Activated CD4-positive, alpha-beta memory T cell treated with anti-CD3 and anti-CD28 coated beads for 36 hours (primary cell): ENCODE results near the gene ILK. TPM values are rescaled to one million over a fixed set of nuclear protein-coding genes. Genes with fewer than 3 reads are reported as not detected.

Experiments
- CTCF ChIA-PET: fragments of 350-600 bp; sonication (Branson Sonifier 250); formaldehyde crosslinking; loops from one replicate; lab custom pipeline; 2021; ENCODE audit warnings: antibody characterized with exemption, inconsistent platforms; lab: Charles Lee
- POLR2A ChIA-PET: fragments of 350-600 bp; sonication (Branson Sonifier 250); formaldehyde crosslinking; loops from one replicate; lab custom pipeline; 2021; ENCODE audit warnings: antibody characterized with exemption; lab: Charles Lee
- DNase-seq: peaks from one replicate; pipeline ENCODE4 v3.0.0-alpha.2; 2020
- H3K27ac Mint-ChIP-seq: one replicate; pipeline ENCODE4 v1.8.0; 2021; ENCODE audit warnings: mixed read lengths
- H3K27me3 Mint-ChIP-seq: one replicate; pipeline ENCODE4 v1.8.0; 2021; ENCODE audit warnings: mixed read lengths
- H3K36me3 Mint-ChIP-seq: one replicate; pipeline ENCODE4 v1.8.0; 2021; ENCODE audit warnings: mixed read lengths
- H3K4me1 Mint-ChIP-seq: one replicate; pipeline ENCODE4 v1.8.0; 2021; ENCODE audit warnings: low read depth, mixed read lengths
- H3K4me3 Mint-ChIP-seq: one replicate; pipeline ENCODE4 v1.8.0; 2021; ENCODE audit warnings: mild to moderate bottlenecking, mixed read lengths
- H3K9me3 Mint-ChIP-seq: one replicate; pipeline ENCODE4 v1.8.0; 2021; ENCODE audit warnings: mixed read lengths
- intact Hi-C: fragments of 100-400 bp; cut with micrococcal nuclease; formaldehyde crosslinking; loops from one replicate; pipeline ENCODE4 v1.15.1; 2023
- total RNA-seq, 2 experiments: library from RNA; stranded (reverse); gene quantifications; one replicate each; pipeline ENCODE4 v1.2.3, GENCODE V29; 2021

Gene ILK
- total RNA-seq, 2 experiments from 2014 or later, result 89.2 to 95.8 TPM

DNA sequence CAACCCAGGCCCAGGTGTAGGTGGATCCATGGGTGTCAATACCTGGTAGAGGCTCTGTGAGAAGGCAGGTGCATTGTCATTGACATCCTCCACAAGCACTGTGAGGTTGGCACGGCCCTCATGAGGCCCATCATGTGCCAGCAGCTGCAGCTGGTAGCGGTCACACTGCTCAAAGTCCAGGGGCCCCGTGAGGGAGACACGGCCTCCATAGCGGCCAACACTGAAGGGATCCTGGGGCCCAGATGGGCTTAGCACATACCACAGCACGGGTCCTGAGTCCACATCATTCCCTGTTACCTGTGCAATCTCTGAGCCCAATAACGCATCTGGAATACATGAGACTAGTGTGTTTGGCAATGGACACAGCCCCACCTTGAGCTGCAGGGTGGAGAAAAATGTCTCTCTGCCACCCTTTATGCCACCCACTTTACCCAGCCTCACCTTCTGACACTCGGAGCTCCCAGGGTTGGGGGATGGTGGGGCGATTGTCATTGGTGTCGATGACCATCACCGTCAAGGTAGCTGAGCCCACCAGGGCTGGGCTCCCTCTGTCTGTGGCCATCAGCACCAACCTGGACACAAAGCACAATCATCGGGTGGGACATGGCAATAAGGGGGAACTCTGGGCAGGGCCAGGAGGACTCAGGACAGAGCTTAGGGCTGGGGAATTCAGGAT lies 21.7 kb downstream of the ILK start:
- POLR2A ChIA-PET, result no interaction called here
- CTCF ChIA-PET, result interaction anchor here (0.7 to 1.3 kb wide), 2 partner anchors 42 to 129 kb away, joined by 3 read pairs; no protein-coding TSS in a partner anchor
- no peaks in the 10 kb centered on the region for H3K9me3 Mint-ChIP-seq
- DNase-seq, result no peak
- H3K4me1 Mint-ChIP-seq, result peaks cover 20% of the 10 kb centered on the region
- no peaks in the 10 kb centered on the region for H3K27me3 Mint-ChIP-seq
- intact Hi-C loops, result no loop called here
- no peak overlapping the region for H3K27ac Mint-ChIP-seq
- H3K36me3 Mint-ChIP-seq, result no peaks in the 10 kb centered on the region
- no peak overlapping the region for H3K4me3 Mint-ChIP-seq

DNA sequence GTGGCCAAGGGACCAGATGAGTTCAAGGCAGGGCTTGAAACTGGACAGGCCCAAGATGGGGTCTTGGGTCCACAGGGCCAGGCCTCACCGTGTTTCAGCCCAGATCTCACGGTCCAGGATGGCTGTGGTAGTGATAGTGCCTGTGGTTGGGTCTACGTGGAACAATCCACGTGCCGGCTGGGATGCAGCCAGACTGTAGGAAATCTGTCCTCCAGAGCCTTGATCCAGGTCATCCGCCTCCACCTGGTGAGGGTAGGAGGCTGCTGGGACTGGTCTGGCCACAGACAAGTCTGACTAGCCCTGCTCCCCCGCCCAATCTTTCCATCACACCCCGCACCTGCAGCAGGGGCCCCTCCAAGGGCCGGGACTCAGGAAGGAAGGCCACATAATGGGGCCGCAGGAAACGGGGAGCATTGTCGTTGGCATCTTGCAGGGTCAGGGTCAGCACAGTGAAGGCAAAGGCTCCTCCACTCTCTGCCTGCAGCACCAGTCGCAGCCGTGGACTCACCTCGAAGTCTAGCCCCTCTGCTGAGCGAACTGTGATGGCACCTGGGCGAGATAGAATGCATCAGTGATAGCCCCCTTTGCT lies 22.4 kb downstream of the ILK start:
- Mint-ChIP-seq H3K9me3 (no peaks in the 10 kb centered on the region), H3K27ac (no peak overlapping the region), H3K4me3 (no peak overlapping the region), H3K4me1 (peaks cover 20% of the 10 kb centered on the region), H3K27me3 (no peaks in the 10 kb centered on the region), H3K36me3 (no peaks in the 10 kb centered on the region)
- DNase-seq, result no peak
- ChIA-PET CTCF (interaction anchor here (1.3 kb wide), 1 partner anchor 129 kb away, joined by 3 read pairs; no protein-coding TSS in a partner anchor), POLR2A (no interaction called here)
- intact Hi-C loops, result no loop called here

DNA sequence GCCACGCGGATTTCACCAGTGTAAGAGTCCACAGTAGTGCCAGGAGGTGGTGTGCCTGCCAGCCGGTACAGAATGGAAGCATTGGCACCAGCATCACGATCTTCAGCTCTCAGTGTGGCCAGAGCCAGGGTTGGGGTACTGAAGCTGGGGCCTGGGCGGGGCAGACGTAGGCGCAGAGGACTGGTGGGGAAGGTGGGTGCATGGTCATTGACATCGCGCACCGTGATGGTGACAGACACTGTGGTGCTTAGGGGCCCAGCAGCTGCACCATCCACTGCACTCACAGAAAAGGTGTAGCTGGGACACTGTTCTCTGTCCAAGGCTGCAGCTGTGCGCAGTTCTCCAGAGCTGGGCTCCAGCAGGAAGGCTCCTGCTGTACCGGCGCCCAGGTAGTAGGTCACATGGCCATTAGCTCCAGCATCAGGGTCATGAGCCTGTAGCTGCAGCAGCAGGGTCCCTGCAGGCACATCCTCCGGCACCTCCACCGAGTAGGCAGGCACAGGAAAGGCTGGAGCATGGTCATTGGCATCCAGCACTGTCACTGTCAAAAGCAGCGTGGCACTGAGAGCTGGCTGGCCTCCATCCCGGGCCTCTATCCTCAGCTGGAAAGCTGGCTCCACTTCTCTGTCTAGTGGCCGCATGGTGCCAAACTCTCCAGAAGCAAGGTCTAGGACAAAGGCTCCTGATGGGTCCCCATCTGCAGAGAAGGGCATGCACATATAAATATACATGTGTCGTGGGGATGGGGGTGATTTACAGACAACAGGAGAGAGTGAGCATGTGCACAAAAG lies 23.6 kb downstream of the ILK start:
- peaks cover 20% of the 10 kb centered on the region for H3K4me1 Mint-ChIP-seq

DNA sequence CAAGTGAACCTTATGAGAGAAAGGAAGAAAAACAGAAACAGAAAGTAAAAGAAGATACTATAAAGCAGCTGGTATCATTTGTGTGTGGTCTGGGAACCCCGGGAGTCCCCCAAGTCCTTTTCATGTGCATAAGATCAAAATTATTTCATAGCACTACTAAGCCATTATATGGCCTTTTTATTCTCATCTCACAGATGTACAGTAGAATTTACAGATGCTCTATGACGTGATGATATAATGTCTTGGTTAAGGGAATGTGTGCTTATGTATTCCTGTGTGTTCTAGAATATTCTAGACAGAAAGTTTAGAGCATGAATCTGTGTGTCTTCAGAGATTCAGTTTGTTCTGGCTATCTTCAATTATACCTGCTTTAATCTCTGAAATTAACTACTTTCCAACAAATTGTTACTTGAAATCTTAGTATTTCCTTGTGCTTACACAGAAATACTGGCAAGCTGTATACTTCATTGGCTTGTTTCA lies 24.2 kb downstream of the ILK start:
- H3K36me3 Mint-ChIP-seq, result peaks cover 1% of the 10 kb centered on the region
- ChIA-PET CTCF (interaction anchor here (0.7 to 1.5 kb wide), 4 partner anchors 10 to 74 kb away, joined by 3 to 5 read pairs (median 4); partner anchors contain the start of gene MRPL17), POLR2A (interaction anchor here (1.0 to 1.4 kb wide), 2 partner anchors 9 to 56 kb away, joined by 3 to 6 read pairs; partner anchors contain the start of genes MRPL17 and TPP1)
- H3K4me1 Mint-ChIP-seq, result peaks cover 20% of the 10 kb centered on the region
- H3K4me3 Mint-ChIP-seq, result peak overlapping the region; percentile 2
- no peaks in the 10 kb centered on the region for H3K27me3 Mint-ChIP-seq
- intact Hi-C loops, result no loop called here
- no peak overlapping the region for H3K27ac Mint-ChIP-seq
- H3K9me3 Mint-ChIP-seq, result no peaks in the 10 kb centered on the region
- DNase-seq, result peak; percentile 34

More for the DNA sequence above, 23.6 kb downstream of the ILK start:
- intact Hi-C loops, result no loop called here
- Mint-ChIP-seq H3K36me3 (peaks cover 1% of the 10 kb centered on the region), H3K27ac (no peak overlapping the region), H3K27me3 (no peaks in the 10 kb centered on the region), H3K9me3 (no peaks in the 10 kb centered on the region), H3K4me3 (peak overlapping the region; percentile 2)
- DNase-seq, result no peak
- ChIA-PET CTCF (interaction anchor here (0.7 to 1.5 kb wide), 4 partner anchors 9 to 75 kb away, joined by 3 to 5 read pairs (median 4); partner anchors contain the start of gene MRPL17), POLR2A (interaction anchor here (1.0 to 1.4 kb wide), 2 partner anchors 8 to 56 kb away, joined by 3 to 6 read pairs; partner anchors contain the start of genes MRPL17 and TPP1)

DNA sequence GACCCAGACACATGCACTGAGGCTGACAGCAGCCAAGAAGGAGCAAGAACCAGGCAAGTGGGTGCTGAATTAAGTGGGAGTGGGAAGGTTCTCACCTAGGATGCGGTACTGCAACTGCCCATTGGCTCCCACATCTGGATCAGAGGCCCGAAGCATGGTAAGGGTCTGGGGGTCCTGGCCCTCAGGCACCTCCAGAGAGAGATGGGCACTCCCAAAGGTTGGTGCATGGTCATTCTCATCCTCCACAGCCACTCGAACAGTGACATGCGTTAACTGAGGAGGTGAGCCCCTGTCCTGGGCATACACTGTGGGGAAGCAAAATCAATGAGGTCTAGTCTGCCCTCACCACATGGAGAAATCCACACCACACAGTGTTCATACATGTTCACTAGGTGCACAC lies 25.0 kb downstream of the ILK start:
- Mint-ChIP-seq H3K27ac (no peak overlapping the region), H3K4me3 (no peak overlapping the region), H3K36me3 (peaks cover 1% of the 10 kb centered on the region), H3K27me3 (no peaks in the 10 kb centered on the region), H3K9me3 (no peaks in the 10 kb centered on the region), H3K4me1 (peaks cover 20% of the 10 kb centered on the region)
- no peak for DNase-seq
- intact Hi-C loops, result no loop called here
- POLR2A ChIA-PET, result no interaction called here
- CTCF ChIA-PET, result interaction anchor here (1.5 kb wide), 1 partner anchor 10 kb away, joined by 5 read pairs; no protein-coding TSS in a partner anchor

DNA sequence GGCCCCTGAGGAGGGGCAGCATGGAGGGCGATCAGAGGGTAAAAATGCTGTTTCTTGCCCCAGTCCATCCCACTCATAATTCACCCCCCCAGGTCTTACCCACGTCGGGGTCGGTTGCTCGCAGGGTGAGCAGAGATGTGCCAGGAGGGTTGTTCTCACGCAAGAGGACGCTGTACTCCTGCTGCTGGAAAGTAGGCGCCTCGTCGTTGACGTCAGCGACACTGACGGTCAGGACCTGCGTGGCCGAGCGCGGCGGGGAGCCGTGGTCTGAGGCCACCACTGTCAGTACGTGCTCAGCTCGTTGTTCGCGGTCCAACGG lies 26.0 kb downstream of the ILK start:
- H3K4me3 Mint-ChIP-seq, result no peak overlapping the region
- no peaks in the 10 kb centered on the region for H3K9me3 Mint-ChIP-seq
- ChIA-PET CTCF (interaction anchor here (0.8 to 1.0 kb wide), 2 partner anchors 11 to 18 kb away, joined by 3 to 4 read pairs; partner anchors contain the start of genes TAF10 and TPP1), POLR2A (no interaction called here)
- H3K27me3 Mint-ChIP-seq, result no peaks in the 10 kb centered on the region
- H3K27ac Mint-ChIP-seq, result no peak overlapping the region
- no peak for DNase-seq
- intact Hi-C loops, result no loop called here
- H3K4me1 Mint-ChIP-seq, result peaks cover 20% of the 10 kb centered on the region
- peaks cover 1% of the 10 kb centered on the region for H3K36me3 Mint-ChIP-seq

DNA sequence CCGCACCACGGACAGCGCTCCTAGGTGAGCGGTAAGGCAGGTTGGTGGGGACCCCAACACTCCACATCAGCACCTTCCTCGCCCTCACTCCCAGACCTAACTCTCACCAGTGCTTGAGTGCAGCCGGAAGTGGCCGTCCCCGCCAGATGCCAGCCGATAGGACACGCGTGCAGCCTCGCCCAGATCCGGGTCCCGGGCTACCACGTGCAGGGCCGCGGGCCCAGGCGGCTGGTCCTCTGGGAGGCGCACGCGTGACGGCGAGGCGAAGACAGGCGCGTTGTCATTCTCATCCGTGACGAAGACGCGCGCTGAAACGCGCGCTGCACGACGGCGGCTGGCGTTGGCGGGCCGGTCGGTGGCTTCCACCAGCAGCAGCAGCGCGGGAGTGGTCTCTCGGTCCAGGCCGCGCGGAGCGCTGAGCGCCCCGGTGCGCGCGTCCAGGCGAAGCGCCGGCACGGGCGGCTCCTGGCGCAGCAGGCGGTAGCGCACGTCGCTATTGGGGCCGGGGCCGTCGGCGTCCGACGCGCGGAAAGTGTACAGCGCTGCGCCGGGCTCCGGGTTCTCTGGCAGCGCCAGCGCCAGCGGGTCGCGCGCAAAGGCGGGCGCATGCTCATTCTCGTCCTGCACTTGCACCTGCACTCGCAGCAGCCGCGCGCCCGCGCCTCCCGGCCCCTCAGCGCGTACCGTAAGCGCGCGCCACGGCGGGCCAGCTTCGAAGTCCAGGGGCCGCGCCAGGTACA lies 26.5 kb downstream of the ILK start:
- Mint-ChIP-seq H3K4me1 (peaks cover 20% of the 10 kb centered on the region), H3K27me3 (no peaks in the 10 kb centered on the region), H3K9me3 (no peaks in the 10 kb centered on the region), H3K27ac (no peak overlapping the region), H3K4me3 (no peak overlapping the region), H3K36me3 (peaks cover 1% of the 10 kb centered on the region)
- ChIA-PET POLR2A (no interaction called here), CTCF (interaction anchor here (1.0 kb wide), 1 partner anchor 11 kb away, joined by 4 read pairs; the partner anchor contains the start of gene TPP1)
- DNase-seq, result no peak
- intact Hi-C loops, result no loop called here

DNA sequence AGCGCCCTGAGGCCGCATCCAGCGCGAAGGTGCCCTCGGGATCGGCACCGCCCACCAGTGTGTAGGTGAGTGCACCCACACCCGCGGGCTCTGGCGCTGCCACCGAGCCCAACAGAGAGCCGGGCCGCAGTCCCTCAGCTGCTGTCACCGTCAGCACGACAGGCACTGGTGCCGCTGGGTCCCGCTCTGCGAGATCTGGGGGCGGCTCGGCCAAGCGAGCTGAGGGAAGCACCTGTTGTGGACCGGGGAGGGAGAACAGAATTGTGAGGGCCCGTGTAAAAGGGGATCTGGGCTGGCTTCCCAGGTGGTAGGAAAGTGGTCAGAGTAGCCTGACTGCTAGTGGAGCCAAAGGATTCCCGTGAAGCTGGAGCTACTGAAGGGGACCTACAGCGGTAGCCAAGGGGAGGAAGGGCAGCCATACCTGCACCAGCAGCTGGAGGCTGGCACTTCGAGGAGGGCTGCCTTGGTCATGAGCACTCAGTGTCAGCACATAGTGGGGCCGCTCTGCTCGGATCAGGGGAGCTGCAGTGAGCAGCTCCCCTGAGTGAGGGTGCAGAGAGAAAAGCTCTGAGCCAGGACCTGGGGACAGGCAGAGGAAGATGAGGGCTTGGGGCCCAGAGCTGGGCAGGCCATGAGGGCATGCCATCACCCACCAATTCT lies 27.2 kb downstream of the ILK start:
- POLR2A ChIA-PET, result interaction anchor here (1.0 kb wide), 1 partner anchor 10 kb away, joined by 3 read pairs; no protein-coding TSS in a partner anchor
- no peaks in the 10 kb centered on the region for H3K27me3 Mint-ChIP-seq
- DNase-seq, result no peak
- peaks cover 1% of the 10 kb centered on the region for H3K36me3 Mint-ChIP-seq
- CTCF ChIA-PET, result interaction anchor here (0.8 kb wide), 1 partner anchor 74 kb away, joined by 3 read pairs; no protein-coding TSS in a partner anchor
- no peak overlapping the region for H3K4me3 Mint-ChIP-seq
- no peak overlapping the region for H3K27ac Mint-ChIP-seq
- H3K9me3 Mint-ChIP-seq, result no peaks in the 10 kb centered on the region
- intact Hi-C loops, result no loop called here
- peaks cover 20% of the 10 kb centered on the region for H3K4me1 Mint-ChIP-seq

DNA sequence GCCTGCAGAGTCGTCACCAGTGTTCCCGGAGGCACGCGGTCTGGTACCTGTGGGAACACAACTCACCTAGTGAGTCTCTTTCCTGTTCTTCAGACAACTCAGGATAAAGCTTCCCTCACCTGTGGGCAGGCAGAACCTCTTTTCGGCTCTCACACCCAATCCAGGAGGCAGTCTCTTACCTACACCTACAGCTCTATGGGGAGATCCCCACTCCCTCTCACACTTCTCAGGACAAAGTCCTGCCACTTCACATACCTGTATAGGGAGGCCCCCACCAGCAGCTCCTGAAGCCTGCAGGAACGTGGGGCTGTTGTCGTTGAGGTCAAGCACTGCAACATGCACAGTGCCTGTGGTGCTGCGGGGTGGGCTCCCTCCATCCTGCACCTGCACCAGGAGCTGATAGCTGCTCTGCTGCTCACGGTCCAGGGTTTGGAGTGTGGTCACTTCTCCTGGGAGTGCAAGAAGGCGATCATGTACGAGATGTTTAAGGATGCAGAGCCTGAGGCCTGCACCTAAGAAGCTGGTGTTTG lies 27.9 kb downstream of the ILK start:
- no peak for DNase-seq

DNA sequence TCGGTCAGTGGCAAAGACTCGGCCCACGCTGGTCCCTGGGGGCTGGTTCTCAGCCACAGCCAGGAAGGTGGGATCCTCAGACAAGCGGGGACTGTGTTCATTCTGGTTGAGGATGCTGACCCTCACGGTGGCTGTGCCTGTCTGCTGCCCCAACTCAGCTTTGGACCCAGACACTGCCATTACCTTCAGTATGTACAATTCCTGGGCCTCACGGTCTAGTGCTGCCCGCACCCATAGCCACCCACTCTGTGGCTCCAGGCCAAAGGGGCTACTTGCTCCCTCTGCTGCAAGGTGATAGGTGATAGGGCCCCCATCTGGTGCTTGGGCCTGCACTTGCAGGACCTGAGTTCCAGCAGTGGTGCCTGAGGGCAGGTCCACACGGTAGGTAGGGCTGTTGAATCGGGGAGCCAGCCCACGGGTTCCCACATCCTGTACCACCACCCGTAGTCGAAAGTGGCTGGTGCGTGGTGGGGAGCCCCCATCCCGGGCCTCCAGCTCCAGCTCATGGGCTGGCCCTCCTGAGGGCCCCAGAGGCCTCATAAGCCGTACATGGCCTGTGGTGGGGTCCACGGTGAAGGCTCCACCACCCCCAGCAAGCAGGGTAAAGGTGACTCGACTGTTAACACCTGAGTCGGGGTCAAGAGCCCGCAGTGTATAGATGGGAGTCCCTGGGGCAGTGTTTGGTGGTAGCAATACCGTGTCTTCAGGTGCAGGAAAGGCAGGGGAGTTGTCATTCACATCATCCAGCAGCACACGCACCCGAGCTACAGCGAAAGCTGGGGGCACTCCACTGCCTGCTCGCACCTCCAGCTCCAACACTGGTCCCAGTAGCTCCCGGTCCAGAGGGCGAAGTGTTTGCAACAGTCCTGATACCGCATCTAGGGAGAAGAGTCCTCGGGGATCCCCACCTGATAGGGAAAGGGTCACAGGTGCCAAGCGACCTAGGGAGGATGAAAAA lies 28.8 kb downstream of the ILK start:
- peak; percentile 28 for DNase-seq
- Mint-ChIP-seq H3K27ac (no peak overlapping the region), H3K9me3 (no peaks in the 10 kb centered on the region), H3K27me3 (no peaks in the 10 kb centered on the region), H3K4me3 (no peak overlapping the region), H3K36me3 (peaks cover 1% of the 10 kb centered on the region), H3K4me1 (peaks cover 10% of the 10 kb centered on the region)
- intact Hi-C loops, result no loop called here
- CTCF ChIA-PET, result interaction anchor here (0.5 kb wide), 1 partner anchor 35 kb away, joined by 3 read pairs; no protein-coding TSS in a partner anchor
- POLR2A ChIA-PET, result interaction anchor here (1.0 kb wide), 1 partner anchor 11 kb away, joined by 3 read pairs; no protein-coding TSS in a partner anchor

More for the DNA sequence above, 27.9 kb downstream of the ILK start:
- ChIA-PET POLR2A (interaction anchor here (1.0 kb wide), 1 partner anchor 10 kb away, joined by 3 read pairs; no protein-coding TSS in a partner anchor), CTCF (interaction anchor here (0.8 kb wide), 1 partner anchor 74 kb away, joined by 3 read pairs; no protein-coding TSS in a partner anchor)
- Mint-ChIP-seq H3K4me1 (peaks cover 19% of the 10 kb centered on the region), H3K4me3 (no peak overlapping the region), H3K36me3 (peaks cover 1% of the 10 kb centered on the region), H3K27ac (no peak overlapping the region), H3K9me3 (no peaks in the 10 kb centered on the region), H3K27me3 (no peaks in the 10 kb centered on the region)
- intact Hi-C loops, result no loop called here
